Caco-2 (cell line): ENCODE results near the gene NDRG2. TPM values are rescaled to one million over a fixed set of nuclear protein-coding genes. Genes with fewer than 3 reads are reported as not detected.

ENCODE experiments used
- BruUV-seq: library from RNA; stranded (reverse); fragments of 400-500 nt; replicated peaks from 2 replicates; lab custom pipeline; 2021; lab: Mats Ljungman, UMichigan
- CTCF ChIA-PET: fragments of 300-600 bp; sonication (Branson Sonifier 250); formaldehyde crosslinking; loops from one replicate; lab custom pipeline; 2022; ENCODE audit warnings: antibody characterized with exemption; lab: Charles Lee
- POLR2A ChIA-PET: fragments of 300-600 bp; sonication (Branson Sonifier 250); formaldehyde crosslinking; loops from one replicate; lab custom pipeline; 2022; ENCODE audit warnings: antibody characterized with exemption; lab: Charles Lee
- DNase-seq, 2 experiments: peaks; one replicate each; pipeline versions ENCODE4 v3.0.0 to v3.0.0-alpha.2; 2020 to 2022
- H3K27me3 ChIP-seq: replicated peaks from 2 replicates; pipeline ENCODE4 v1.6.0; 2011; ENCODE audit warnings: low read length; ENCODE audit not compliant: control insufficient read depth, insufficient read depth
- H3K36me3 ChIP-seq: 2 replicates; pipeline ENCODE4 v1.5.1; 2011; ENCODE audit warnings: low read length; ENCODE audit not compliant: control insufficient read depth, insufficient read depth
- H3K4me1 ChIP-seq: fragments of 250-450 bp; sonication (Bioruptor Pico); 2 replicates; pipeline ENCODE4 v1.5.1; 2020; ENCODE audit warnings: mild to moderate bottlenecking
- H3K4me3 ChIP-seq: 2 replicates; pipeline ENCODE4 v1.5.1; 2011; ENCODE audit warnings: low read depth, mild to moderate bottlenecking, control low read depth, low read length
- H3K9me3 ChIP-seq: fragments of 250-450 bp; sonication (Bioruptor Pico); 2 replicates; pipeline ENCODE4 v1.5.1; 2020; ENCODE audit warnings: mild to moderate bottlenecking, moderate library complexity
- H3K27ac Mint-ChIP-seq: one replicate; pipeline ENCODE4 v1.8.0; 2022; ENCODE audit warnings: mixed read lengths; ENCODE audit not compliant: unreplicated experiment
- H3K27me3 Mint-ChIP-seq: one replicate; pipeline ENCODE4 v1.8.0; 2022; ENCODE audit warnings: mixed read lengths; ENCODE audit not compliant: insufficient read depth, unreplicated experiment
- H3K36me3 Mint-ChIP-seq: one replicate; pipeline ENCODE4 v1.8.0; 2022; ENCODE audit warnings: mild to moderate bottlenecking, mixed read lengths; ENCODE audit not compliant: insufficient read depth, unreplicated experiment
- H3K4me1 Mint-ChIP-seq: one replicate; pipeline ENCODE4 v1.8.0; 2022; ENCODE audit warnings: low read depth, mixed read lengths; ENCODE audit not compliant: unreplicated experiment
- H3K4me3 Mint-ChIP-seq: one replicate; pipeline ENCODE4 v1.8.0; 2022; ENCODE audit warnings: mild to moderate bottlenecking, moderate library complexity, mixed read lengths; ENCODE audit not compliant: unreplicated experiment
- H3K9me3 Mint-ChIP-seq: one replicate; pipeline ENCODE4 v1.8.0; 2022; ENCODE audit warnings: mixed read lengths; ENCODE audit not compliant: unreplicated experiment
- CTCF ChIP-seq, 2 experiments: fragments of 200-600 bp in 1 of 2; IDR thresholded peaks; 1 replicate in 1 of 2; 2 replicates in 1 of 2; pipeline versions ENCODE4 v1.5.1 to v1.8.0; 2011 to 2022; ENCODE audit warnings: antibody characterized with exemption in 1 of 2, control low read depth in 1 of 2, inconsistent platforms in 1 of 2, low read depth in 1 of 2, low read length in 1 of 2, mild to moderate bottlenecking in 1 of 2, moderate library complexity in 1 of 2; ENCODE audit not compliant: insufficient read depth in 1 of 2, severe bottlenecking in 1 of 2, unreplicated experiment in 1 of 2
- intact Hi-C: fragments of 100-400 bp; cut with micrococcal nuclease; formaldehyde crosslinking; loops from one replicate; pipeline ENCODE4 v1.10.0; 2022; ENCODE audit not compliant: unreplicated experiment
- total RNA-seq: library from RNA; stranded (reverse); gene quantifications from 2 replicates; pipeline ENCODE4 v1.2.3, GENCODE V29; 2022

The NDRG2 gene
- total RNA-seq, 1 experiment from 2014 or later: 17.7 TPM

GRCh38 chr14:21030531-21030930 lies 5.7 kb upstream of the NDRG2 start:
- TF ChIP-seq CTCF (IDR thresholded peaks at IDR 0.05; ENCODE audit: insufficient read depth in 1 of 2, low read depth in 1 of 2, low read length in 1 of 2, severe bottlenecking in 1 of 2, unreplicated experiment in 1 of 2): no peak
- Histone ChIP-seq H3K4me1 (peaks cover 9% of the 10 kb centered on the region; the same call in 1 of the 2 replicates), H3K27me3 (no peaks in the 10 kb centered on the region), H3K4me3 (no peak overlapping the region), H3K36me3 (no peaks in the 10 kb centered on the region), H3K9me3 (no peaks in the 10 kb centered on the region)
- Mint-ChIP-seq H3K36me3 (no peaks in the 10 kb centered on the region), H3K9me3 (no peaks in the 10 kb centered on the region), H3K4me1 (peaks cover 7% of the 10 kb centered on the region), H3K4me3 (no peak overlapping the region), H3K27ac (no peak overlapping the region), H3K27me3 (no peaks in the 10 kb centered on the region)
- ChIA-PET CTCF (no interaction called here), POLR2A (no interaction called here)
- no peak for DNase-seq
- BruUV-seq: no TSS peak
- intact Hi-C loops: no loop called here

GRCh38 chr14:21029917-21030316 lies 5.1 kb upstream of the NDRG2 start, which contains the start of gene TPPP2:
TSS of gene TPPP2 (plus strand) at chr14:21030217. CDS start at chr14:21030582, 365 bp downstream.
- Histone ChIP-seq H3K4me1 (peaks cover 9% of the 10 kb centered on the region; the same call in 1 of the 2 replicates), H3K36me3 (no peaks in the 10 kb centered on the region), H3K4me3 (no peak within 1 kb of the TSS), H3K9me3 (no peaks in the 10 kb centered on the region), H3K27me3 (no peaks in the 10 kb centered on the region)
- ChIA-PET CTCF (no interaction called here), POLR2A (no interaction called here)
- Mint-ChIP-seq H3K4me3 (no peak within 1 kb of the TSS), H3K4me1 (peaks cover 7% of the 10 kb centered on the region), H3K36me3 (no peaks in the 10 kb centered on the region), H3K27ac (no peak within 1 kb of the TSS), H3K9me3 (no peaks in the 10 kb centered on the region), H3K27me3 (no peaks in the 10 kb centered on the region)
- intact Hi-C loops: no loop called here
- BruUV-seq: no TSS peak
- no peak for DNase-seq
- no peak for TF ChIP-seq CTCF (IDR thresholded peaks at IDR 0.05; ENCODE audit: insufficient read depth in 1 of 2, low read depth in 1 of 2, low read length in 1 of 2, severe bottlenecking in 1 of 2, unreplicated experiment in 1 of 2)

- no peaks in the 10 kb centered on the region for H3K9me3 ChIP-seq
- no peak for DNase-seq
- peaks cover 15% of the 10 kb centered on the region for H3K4me1 ChIP-seq
- ChIA-PET CTCF (interaction anchor here (1.4 to 2.3 kb wide), 2 partner anchors 12 to 56 kb away, joined by 6 to 9 read pairs; no protein-coding TSS in a partner anchor), POLR2A (no interaction called here)
- no peak overlapping the region for H3K4me3 ChIP-seq
- H3K36me3 ChIP-seq: no peaks in the 10 kb centered on the region
- no TSS peak for BruUV-seq
- no peaks in the 10 kb centered on the region for H3K27me3 Mint-ChIP-seq
- peak overlapping the region; percentile 15 for H3K27ac Mint-ChIP-seq
- no peaks in the 10 kb centered on the region for H3K27me3 ChIP-seq
- no peaks in the 10 kb centered on the region for H3K9me3 Mint-ChIP-seq
- no peak overlapping the region for H3K4me3 Mint-ChIP-seq
- H3K4me1 Mint-ChIP-seq: peaks cover 18% of the 10 kb centered on the region
- no peaks in the 10 kb centered on the region for H3K36me3 Mint-ChIP-seq
- no peak for TF ChIP-seq CTCF (IDR thresholded peaks at IDR 0.05; ENCODE audit: insufficient read depth in 1 of 2, low read depth in 1 of 2, low read length in 1 of 2, severe bottlenecking in 1 of 2, unreplicated experiment in 1 of 2)
- intact Hi-C loops: no loop called here
Measured at GRCh38 chr14:21026988-21027315, 2.1 kb upstream of the NDRG2 start.
